ENCODE measurements around the gene HOXD13.

The HOXD13 gene

GRCh38 chr2:176076796-176077195 lies 15.7 kb upstream of the HOXD13 start:
- H3K4me3 ChIP-seq (IDR thresholded peaks at IDR 0.05; ENCODE audit: insufficient read depth, low read depth, low read length), result no peak overlapping the region
- no peak overlapping the region for H2AFZ ChIP-seq (ENCODE audit: low read depth)
- no peaks in the 10 kb centered on the region for H3K4me1 ChIP-seq (ENCODE audit: low read depth, poor library complexity, severe bottlenecking)
- TF ChIP-seq CTCF (conservative IDR thresholded peaks at IDR 0.05; ENCODE audit: low read depth, low read length), result no peak
- no peaks in the 10 kb centered on the region for H3K79me2 ChIP-seq (ENCODE audit: insufficient read depth, low read depth)
- no peaks in the 10 kb centered on the region for H4K20me1 ChIP-seq (ENCODE audit: insufficient read depth)
- H3K4me2 ChIP-seq, result no peak overlapping the region
- no peaks in the 10 kb centered on the region for H3K27me3 ChIP-seq (ENCODE audit: insufficient read depth, low read depth)
- H3K9ac ChIP-seq, result no peak overlapping the region
- H3K36me3 ChIP-seq (ENCODE audit: insufficient read depth), result no peaks in the 10 kb centered on the region
- H3K27ac ChIP-seq, result no peak overlapping the region

- H4K20me1 ChIP-seq (ENCODE audit: insufficient read depth), result no peaks in the 10 kb centered on the region
- no peak overlapping the region for H3K9ac ChIP-seq
- no peaks in the 10 kb centered on the region for H3K4me1 ChIP-seq (ENCODE audit: low read depth, poor library complexity, severe bottlenecking)
- H3K36me3 ChIP-seq (ENCODE audit: insufficient read depth), result no peaks in the 10 kb centered on the region
- no peak overlapping the region for H3K4me2 ChIP-seq
- no peak overlapping the region for H3K27ac ChIP-seq
- no peak overlapping the region for H3K4me3 ChIP-seq (IDR thresholded peaks at IDR 0.05; ENCODE audit: insufficient read depth, low read depth, low read length)
- TF ChIP-seq CTCF (conservative IDR thresholded peaks at IDR 0.05; ENCODE audit: low read depth, low read length), result no peak
- no peak overlapping the region for H2AFZ ChIP-seq (ENCODE audit: low read depth)
- H3K79me2 ChIP-seq (ENCODE audit: insufficient read depth, low read depth), result no peaks in the 10 kb centered on the region
- H3K27me3 ChIP-seq (ENCODE audit: insufficient read depth, low read depth), result no peaks in the 10 kb centered on the region
Measured at GRCh38 chr2:176078541-176079284, 13.8 kb upstream of the HOXD13 start.

- Histone ChIP-seq H3K79me2 (ENCODE audit: insufficient read depth, low read depth) (no peaks in the 10 kb centered on the region), H2AFZ (ENCODE audit: low read depth) (no peak overlapping the region), H3K9ac (no peak overlapping the region), H3K27me3 (ENCODE audit: insufficient read depth, low read depth) (no peaks in the 10 kb centered on the region), H3K4me2 (no peak overlapping the region), H3K4me3 (IDR thresholded peaks at IDR 0.05; ENCODE audit: insufficient read depth, low read depth, low read length) (no peak overlapping the region), H4K20me1 (ENCODE audit: insufficient read depth) (no peaks in the 10 kb centered on the region), H3K4me1 (ENCODE audit: low read depth, poor library complexity, severe bottlenecking) (no peaks in the 10 kb centered on the region), H3K36me3 (ENCODE audit: insufficient read depth) (no peaks in the 10 kb centered on the region), H3K27ac (no peak overlapping the region)
- no peak for TF ChIP-seq CTCF (conservative IDR thresholded peaks at IDR 0.05; ENCODE audit: low read depth, low read length)
Measured at GRCh38 chr2:176079285-176079830, 13.2 kb upstream of the HOXD13 start.

GRCh38 chr2:176079831-176080539 lies 12.5 kb upstream of the HOXD13 start:
- Histone ChIP-seq H3K9ac (no peak overlapping the region), H3K4me3 (IDR thresholded peaks at IDR 0.05; ENCODE audit: insufficient read depth, low read depth, low read length) (no peak overlapping the region), H3K79me2 (ENCODE audit: insufficient read depth, low read depth) (no peaks in the 10 kb centered on the region), H3K4me2 (no peak overlapping the region), H3K36me3 (ENCODE audit: insufficient read depth) (no peaks in the 10 kb centered on the region), H3K27me3 (ENCODE audit: insufficient read depth, low read depth) (no peaks in the 10 kb centered on the region), H3K4me1 (ENCODE audit: low read depth, poor library complexity, severe bottlenecking) (no peaks in the 10 kb centered on the region), H2AFZ (ENCODE audit: low read depth) (no peak overlapping the region), H4K20me1 (ENCODE audit: insufficient read depth) (no peaks in the 10 kb centered on the region), H3K27ac (no peak overlapping the region)
- TF ChIP-seq CTCF (conservative IDR thresholded peaks at IDR 0.05; ENCODE audit: low read depth, low read length), result no peak; the same call in 1 of the 2 replicates
